Measurements from ENCODE around the gene RPEL1.
"Not testable (repeated sequence)": the region's sequence is repeated elsewhere in the genome, so short reads cannot be mapped to it uniquely, and the experiment has no call there.

The RPEL1 gene

GRCh38 chr10:103203466-103203865 lies 42.2 kb upstream of the RPEL1 start:
- Histone ChIP-seq H3K36me3 (ENCODE audit: low read length) (no peaks in the 10 kb centered on the region), H2AFZ (ENCODE audit: low read depth, low read length, severe bottlenecking) (no peak overlapping the region), H3K27ac (ENCODE audit: low read depth, low read length) (no peak overlapping the region), H3K9me3 (ENCODE audit: insufficient read depth, low read length) (no peaks in the 10 kb centered on the region), H3K9ac (ENCODE audit: low read length) (no peak overlapping the region), H3K4me3 (ENCODE audit: insufficient read depth, low read length, poor library complexity, severe bottlenecking) (no peak overlapping the region), H3K9me2 (replicated peaks; ENCODE audit: insufficient read depth, low read length) (no peaks in the 10 kb centered on the region), H4K20me1 (ENCODE audit: low read depth, low read length) (no peaks in the 10 kb centered on the region), H3K4me2 (ENCODE audit: low read depth, low read length, poor library complexity, severe bottlenecking) (no peak overlapping the region), H3F3A (ENCODE audit: insufficient read depth) (no peaks in the 10 kb centered on the region), H3K27me3 (ENCODE audit: low read length) (no peaks in the 10 kb centered on the region), H3K79me2 (ENCODE audit: insufficient read depth, low read length) (no peaks in the 10 kb centered on the region)
- no peak for TF ChIP-seq EZH2phosphoT487 (conservative IDR thresholded peaks at IDR 0.05; ENCODE audit: low read length)
- TF ChIP-seq, protein P1, sequence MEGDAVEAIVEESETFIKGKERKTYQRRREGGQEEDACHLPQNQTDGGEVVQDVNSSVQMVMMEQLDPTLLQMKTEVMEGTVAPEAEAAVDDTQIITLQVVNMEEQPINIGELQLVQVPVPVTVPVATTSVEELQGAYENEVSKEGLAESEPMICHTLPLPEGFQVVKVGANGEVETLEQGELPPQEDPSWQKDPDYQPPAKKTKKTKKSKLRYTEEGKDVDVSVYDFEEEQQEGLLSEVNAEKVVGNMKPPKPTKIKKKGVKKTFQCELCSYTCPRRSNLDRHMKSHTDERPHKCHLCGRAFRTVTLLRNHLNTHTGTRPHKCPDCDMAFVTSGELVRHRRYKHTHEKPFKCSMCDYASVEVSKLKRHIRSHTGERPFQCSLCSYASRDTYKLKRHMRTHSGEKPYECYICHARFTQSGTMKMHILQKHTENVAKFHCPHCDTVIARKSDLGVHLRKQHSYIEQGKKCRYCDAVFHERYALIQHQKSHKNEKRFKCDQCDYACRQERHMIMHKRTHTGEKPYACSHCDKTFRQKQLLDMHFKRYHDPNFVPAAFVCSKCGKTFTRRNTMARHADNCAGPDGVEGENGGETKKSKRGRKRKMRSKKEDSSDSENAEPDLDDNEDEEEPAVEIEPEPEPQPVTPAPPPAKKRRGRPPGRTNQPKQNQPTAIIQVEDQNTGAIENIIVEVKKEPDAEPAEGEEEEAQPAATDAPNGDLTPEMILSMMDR (IDR thresholded peaks at IDR 0.05; ENCODE audit: insufficient read depth, low read length, poor library complexity, severe bottlenecking), result no peak

DNA sequence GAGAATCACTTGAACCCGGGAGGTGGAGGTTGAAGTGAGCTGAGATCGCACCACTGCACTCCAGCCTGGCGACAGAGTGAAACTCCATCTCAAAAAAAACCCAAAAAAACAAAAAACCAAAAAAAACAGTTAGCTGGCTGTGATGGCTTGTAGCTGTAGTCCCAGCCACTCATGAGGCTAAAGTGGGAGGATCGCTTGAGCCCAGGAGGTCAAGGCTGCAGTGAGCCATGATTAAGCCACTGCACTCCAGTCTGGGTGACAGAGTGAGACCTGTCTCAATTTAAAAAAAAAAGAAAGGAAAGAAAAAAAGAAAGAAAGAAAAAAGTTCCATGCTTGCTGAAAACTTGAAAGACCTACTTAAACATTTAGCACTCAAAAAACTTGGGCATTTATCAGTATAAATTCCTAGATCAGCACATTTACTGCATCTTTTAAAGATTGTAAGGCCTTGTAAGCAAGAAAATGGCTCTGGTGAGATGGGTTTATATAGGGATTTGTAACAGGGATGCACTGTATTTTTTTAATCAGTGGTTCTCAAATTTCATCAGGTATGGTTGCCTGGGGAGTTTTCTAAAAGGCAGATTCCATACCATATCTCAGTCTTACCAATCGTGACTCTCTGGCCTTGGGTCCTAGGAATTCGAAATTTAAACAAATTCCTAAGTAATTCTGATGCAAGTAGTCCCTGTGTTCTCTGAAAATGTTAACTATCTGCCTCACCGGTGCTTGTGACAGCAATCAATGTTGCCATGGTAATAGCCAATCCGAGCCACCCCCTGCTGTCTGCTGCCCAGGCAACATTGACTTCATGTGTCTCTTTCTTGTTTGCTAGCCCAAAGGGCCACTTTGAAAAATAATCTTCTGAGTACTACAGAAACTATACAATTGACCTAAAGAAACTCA lies 41.1 kb upstream of the RPEL1 start:
- Histone ChIP-seq H3K4me2 (ENCODE audit: low read depth, low read length, poor library complexity, severe bottlenecking) (no peak overlapping the region), H3K27ac (ENCODE audit: low read depth, low read length) (no peak overlapping the region), H3K9ac (ENCODE audit: low read length) (no peak overlapping the region)

GRCh38 chr10:103205401-103205800 lies 40.3 kb upstream of the RPEL1 start:
- not testable (repeated sequence) for H3F3A ChIP-seq (ENCODE audit: insufficient read depth); H2AFZ ChIP-seq (ENCODE audit: low read depth, low read length, severe bottlenecking); H3K9me2 ChIP-seq (replicated peaks; ENCODE audit: insufficient read depth, low read length); H3K27me3 ChIP-seq (ENCODE audit: low read length); H3K79me2 ChIP-seq (ENCODE audit: insufficient read depth, low read length); H3K9ac ChIP-seq (ENCODE audit: low read length); H3K27ac ChIP-seq (ENCODE audit: low read depth, low read length); H3K9me3 ChIP-seq (ENCODE audit: insufficient read depth, low read length); H4K20me1 ChIP-seq (ENCODE audit: low read depth, low read length); H3K36me3 ChIP-seq (ENCODE audit: low read length); H3K4me2 ChIP-seq (ENCODE audit: low read depth, low read length, poor library complexity, severe bottlenecking); H3K4me3 ChIP-seq (ENCODE audit: insufficient read depth, low read length, poor library complexity, severe bottlenecking)

More for the DNA sequence above, 41.1 kb upstream of the RPEL1 start:
- Histone ChIP-seq H3F3A (ENCODE audit: insufficient read depth) (no peaks in the 10 kb centered on the region), H3K9me2 (replicated peaks; ENCODE audit: insufficient read depth, low read length) (no peaks in the 10 kb centered on the region), H3K27me3 (ENCODE audit: low read length) (no peaks in the 10 kb centered on the region), H3K9me3 (ENCODE audit: insufficient read depth, low read length) (no peaks in the 10 kb centered on the region; the same call in 1 of the 2 replicates), H4K20me1 (ENCODE audit: low read depth, low read length) (no peaks in the 10 kb centered on the region), H3K36me3 (ENCODE audit: low read length) (no peaks in the 10 kb centered on the region), H2AFZ (ENCODE audit: low read depth, low read length, severe bottlenecking) (no peak overlapping the region), H3K4me3 (ENCODE audit: insufficient read depth, low read length, poor library complexity, severe bottlenecking) (no peak overlapping the region), H3K79me2 (ENCODE audit: insufficient read depth, low read length) (no peaks in the 10 kb centered on the region)
- no peak for TF ChIP-seq EZH2phosphoT487 (conservative IDR thresholded peaks at IDR 0.05; ENCODE audit: low read length)
- TF ChIP-seq, protein P1 (IDR thresholded peaks at IDR 0.05; ENCODE audit: insufficient read depth, low read length, poor library complexity, severe bottlenecking), result no peak

DNA sequence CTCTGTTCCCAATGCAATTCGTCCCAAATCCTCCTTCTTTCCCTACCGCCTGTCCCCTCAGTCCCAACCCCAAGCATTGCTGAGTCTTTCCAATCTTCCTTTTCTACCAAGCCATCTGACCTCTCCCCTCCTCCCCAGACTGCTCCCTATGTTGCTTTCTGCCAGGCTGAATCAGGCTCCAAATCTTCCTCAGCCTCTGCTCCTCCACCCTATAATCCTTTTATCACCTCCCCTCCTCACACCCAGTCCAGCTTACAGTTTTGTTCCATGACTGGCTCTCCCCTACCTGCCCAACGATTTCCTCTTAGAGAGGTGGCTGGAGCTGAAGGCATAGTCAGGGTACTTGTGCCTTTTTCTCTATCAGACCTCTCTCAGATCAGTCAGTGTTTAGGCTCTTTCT lies 39.0 kb upstream of the RPEL1 start:
- not testable (repeated sequence) for H2AFZ ChIP-seq (ENCODE audit: low read depth, low read length, severe bottlenecking); H3K9me3 ChIP-seq (ENCODE audit: insufficient read depth, low read length); H3K4me3 ChIP-seq (ENCODE audit: insufficient read depth, low read length, poor library complexity, severe bottlenecking); H3F3A ChIP-seq (ENCODE audit: insufficient read depth); H3K27me3 ChIP-seq (ENCODE audit: low read length); H3K4me2 ChIP-seq (ENCODE audit: low read depth, low read length, poor library complexity, severe bottlenecking); H3K9ac ChIP-seq (ENCODE audit: low read length); H4K20me1 ChIP-seq (ENCODE audit: low read depth, low read length); H3K79me2 ChIP-seq (ENCODE audit: insufficient read depth, low read length); H3K9me2 ChIP-seq (replicated peaks; ENCODE audit: insufficient read depth, low read length); H3K36me3 ChIP-seq (ENCODE audit: low read length); H3K27ac ChIP-seq (ENCODE audit: low read depth, low read length)
